ENCODE measurements around the gene CAPN13. TPM values are rescaled to one million over a fixed set of nuclear protein-coding genes. Genes with fewer than 3 reads are reported as not detected.

The CAPN13 gene
- total and polyA plus RNA-seq, 3 donors from 2014 or later, result 0.57 to 2.7 (median 2.2) TPM

DNA sequence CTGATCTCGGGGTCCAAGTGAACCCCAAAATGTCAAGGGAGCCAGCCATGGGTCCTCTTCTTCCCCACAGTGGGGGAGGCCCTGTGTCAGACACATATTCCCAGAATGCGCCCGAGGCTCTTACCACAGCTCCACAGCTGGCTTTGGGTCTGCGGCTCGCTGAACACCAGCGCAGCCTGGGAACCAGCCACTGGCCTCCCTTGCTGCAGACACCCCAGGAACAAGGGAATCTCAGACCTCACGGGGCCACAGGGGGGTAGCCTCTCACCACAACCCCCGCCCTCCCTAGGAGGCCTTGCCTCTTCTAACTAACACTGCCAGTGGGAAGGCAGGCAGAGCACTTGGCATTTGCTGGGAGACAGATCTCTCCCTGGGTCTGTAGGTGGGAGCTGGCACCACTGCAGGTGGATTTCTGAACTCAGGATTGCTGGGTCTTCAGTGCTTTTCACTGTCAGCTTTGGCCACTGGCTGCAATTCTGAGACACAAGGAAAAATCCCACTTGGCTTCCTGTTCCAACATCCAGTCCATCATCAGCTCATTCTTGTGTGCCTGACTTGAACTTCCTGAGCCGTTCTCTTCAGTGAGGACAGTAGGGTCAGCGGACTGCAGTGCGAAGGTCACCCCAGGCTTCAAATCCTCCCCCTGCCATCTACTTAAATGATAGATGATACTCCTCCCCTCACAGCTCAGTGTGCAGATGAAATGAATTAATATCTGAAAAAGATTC lies 128.7 kb downstream of the CAPN13 start:
- intact Hi-C loops (cut with DNase I; ENCODE audit: low total_unique reads), result no loop called here
- no peak overlapping the region for H3K27ac ChIP-seq
- no peaks in the 10 kb centered on the region for H3K4me1 ChIP-seq
- DNase-seq, result no peak
- WGBS, 2 donors, result 90 to 92% methylated on average over 8 to 11 of the region's 11 CpGs
- no peaks in the 10 kb centered on the region for H3K9me3 ChIP-seq
- H3K4me3 ChIP-seq, result no peak overlapping the region
- H3K27me3 ChIP-seq, result no peaks in the 10 kb centered on the region
- no peaks in the 10 kb centered on the region for H3K36me3 ChIP-seq (ENCODE audit: low read depth, missing control alignments)
- TF ChIP-seq, protein P1, sequence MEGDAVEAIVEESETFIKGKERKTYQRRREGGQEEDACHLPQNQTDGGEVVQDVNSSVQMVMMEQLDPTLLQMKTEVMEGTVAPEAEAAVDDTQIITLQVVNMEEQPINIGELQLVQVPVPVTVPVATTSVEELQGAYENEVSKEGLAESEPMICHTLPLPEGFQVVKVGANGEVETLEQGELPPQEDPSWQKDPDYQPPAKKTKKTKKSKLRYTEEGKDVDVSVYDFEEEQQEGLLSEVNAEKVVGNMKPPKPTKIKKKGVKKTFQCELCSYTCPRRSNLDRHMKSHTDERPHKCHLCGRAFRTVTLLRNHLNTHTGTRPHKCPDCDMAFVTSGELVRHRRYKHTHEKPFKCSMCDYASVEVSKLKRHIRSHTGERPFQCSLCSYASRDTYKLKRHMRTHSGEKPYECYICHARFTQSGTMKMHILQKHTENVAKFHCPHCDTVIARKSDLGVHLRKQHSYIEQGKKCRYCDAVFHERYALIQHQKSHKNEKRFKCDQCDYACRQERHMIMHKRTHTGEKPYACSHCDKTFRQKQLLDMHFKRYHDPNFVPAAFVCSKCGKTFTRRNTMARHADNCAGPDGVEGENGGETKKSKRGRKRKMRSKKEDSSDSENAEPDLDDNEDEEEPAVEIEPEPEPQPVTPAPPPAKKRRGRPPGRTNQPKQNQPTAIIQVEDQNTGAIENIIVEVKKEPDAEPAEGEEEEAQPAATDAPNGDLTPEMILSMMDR (IDR thresholded peaks at IDR 0.05), result no peak
- TF ChIP-seq POLR2A (IDR thresholded peaks at IDR 0.05), result no peak

GRCh38 chr2:30677861-30678385 lies 129.3 kb downstream of the CAPN13 start:
- Histone ChIP-seq H3K27me3 (no peaks in the 10 kb centered on the region), H3K9me3 (no peaks in the 10 kb centered on the region), H3K27ac (no peak overlapping the region), H3K4me3 (no peak overlapping the region), H3K4me1 (no peaks in the 10 kb centered on the region), H3K36me3 (ENCODE audit: low read depth, missing control alignments) (no peaks in the 10 kb centered on the region)
- TF ChIP-seq, protein P1 (IDR thresholded peaks at IDR 0.05), result no peak
- no peak for TF ChIP-seq POLR2A (IDR thresholded peaks at IDR 0.05)
- 77 to 94% methylated on average over 2 to 5 of the region's 5 CpGs for WGBS, 2 donors
- DNase-seq, result no peak
- intact Hi-C loops (cut with DNase I; ENCODE audit: low total_unique reads), result no loop called here

DNA sequence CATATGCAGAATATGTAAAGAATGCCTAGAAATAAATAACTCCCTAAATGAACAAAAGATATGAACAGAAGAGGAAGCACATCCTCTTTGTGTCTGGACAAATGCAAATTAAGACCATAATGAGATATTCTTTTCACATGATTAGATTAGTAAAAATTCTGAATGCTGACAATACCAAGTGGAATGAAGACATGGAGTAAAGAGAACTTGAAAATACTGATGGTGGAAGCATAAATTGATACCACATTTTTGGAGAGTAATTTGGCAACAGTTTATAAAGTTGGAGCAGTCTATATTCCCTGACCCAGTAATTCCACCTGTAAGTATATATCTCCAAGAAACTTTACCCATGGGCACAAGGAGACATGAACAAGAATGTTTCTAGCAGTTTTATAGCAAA lies 130.0 kb downstream of the CAPN13 start:
- TF ChIP-seq POLR2A (IDR thresholded peaks at IDR 0.05), result no peak
- TF ChIP-seq, protein P1 (IDR thresholded peaks at IDR 0.05), result no peak
- intact Hi-C loops (cut with DNase I; ENCODE audit: low total_unique reads), result no loop called here
- Histone ChIP-seq H3K36me3 (ENCODE audit: low read depth, missing control alignments) (no peaks in the 10 kb centered on the region), H3K9me3 (no peaks in the 10 kb centered on the region), H3K27me3 (no peaks in the 10 kb centered on the region), H3K4me1 (no peaks in the 10 kb centered on the region), H3K4me3 (no peak overlapping the region), H3K27ac (no peak overlapping the region)
- DNase-seq, result no peak

DNA sequence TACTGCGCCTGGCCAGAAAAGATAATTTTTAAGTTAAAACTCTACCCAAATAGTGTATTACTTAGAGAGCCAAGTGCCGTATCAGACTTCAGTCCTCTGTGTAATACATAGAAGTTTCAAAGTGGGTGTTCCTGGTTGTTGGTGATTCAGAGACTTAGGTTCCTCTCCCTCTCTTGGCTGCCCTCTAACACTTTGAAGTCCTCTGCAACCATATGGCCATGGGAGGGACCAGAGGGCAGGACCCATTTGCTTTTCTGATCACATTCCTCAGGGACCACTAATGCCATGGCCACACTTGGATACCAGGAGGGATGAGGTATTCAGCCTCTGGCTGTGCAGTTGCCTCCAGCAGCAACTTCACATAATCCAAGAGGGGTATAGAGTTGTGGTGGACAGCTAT lies 131.5 kb downstream of the CAPN13 start:
- intact Hi-C loops (cut with DNase I; ENCODE audit: low total_unique reads), result no loop called here
- DNase-seq, result no peak
- Histone ChIP-seq H3K4me3 (no peak overlapping the region), H3K9me3 (no peaks in the 10 kb centered on the region), H3K27me3 (no peaks in the 10 kb centered on the region), H3K4me1 (no peaks in the 10 kb centered on the region), H3K36me3 (ENCODE audit: low read depth, missing control alignments) (no peaks in the 10 kb centered on the region), H3K27ac (no peak overlapping the region)
- TF ChIP-seq POLR2A (IDR thresholded peaks at IDR 0.05), result no peak
- TF ChIP-seq, protein P1 (IDR thresholded peaks at IDR 0.05), result no peak
- WGBS, 2 donors, result 95% methylated on average over 2 of the region's 2 CpGs

DNA sequence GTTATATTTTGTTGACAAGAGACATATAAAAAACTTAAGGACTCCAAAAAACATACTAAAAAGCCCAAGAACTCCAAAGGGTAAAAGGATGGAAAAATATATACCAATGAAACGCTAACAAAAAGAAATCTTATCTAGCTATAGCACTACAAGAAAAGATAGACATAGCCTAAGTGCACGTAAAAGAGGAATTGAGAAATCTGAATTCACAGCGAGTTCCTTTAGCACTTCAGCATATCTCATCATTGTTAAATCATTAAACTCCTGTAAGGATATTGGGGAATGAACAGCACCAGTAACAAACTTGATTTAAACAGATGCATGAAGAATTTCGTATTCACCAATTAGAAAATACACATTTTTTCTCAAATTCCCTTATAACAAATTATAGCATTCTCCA lies 134.1 kb downstream of the CAPN13 start:
- Histone ChIP-seq H3K27me3 (no peaks in the 10 kb centered on the region), H3K27ac (no peak overlapping the region), H3K9me3 (no peaks in the 10 kb centered on the region), H3K4me1 (no peaks in the 10 kb centered on the region), H3K4me3 (no peak overlapping the region), H3K36me3 (ENCODE audit: low read depth, missing control alignments) (no peaks in the 10 kb centered on the region)
- no peak for DNase-seq
- intact Hi-C loops (cut with DNase I; ENCODE audit: low total_unique reads), result no loop called here
- TF ChIP-seq, protein P1 (IDR thresholded peaks at IDR 0.05), result no peak
- TF ChIP-seq POLR2A (IDR thresholded peaks at IDR 0.05), result no peak
- 85 to 96% methylated on average over 4 of the region's 4 CpGs for WGBS, 2 donors

Data from testis (tissue), 3 donors.